Heart left ventricle (tissue), 13 donors: ENCODE results near the gene TCEANC2.

Experiments used
- CTCF ChIP-seq, 12 donors: fragments of 200-600 bp; sonication (generic) in 4 of 12; IDR thresholded peaks; one replicate each; pipeline versions ENCODE4 v1.5.0 to v1.8.0; 2018 to 2022; ENCODE audit warnings: antibody characterized with exemption in 12 of 12, mild to moderate bottlenecking in 5 of 12
- POLR2A ChIP-seq, 2 donors: fragments of 450-650 bp; IDR thresholded peaks; one replicate each; pipeline ENCODE4 v1.6.1; 2017; ENCODE audit warnings: antibody characterized with exemption in 2 of 2, mild to moderate bottlenecking in 2 of 2, moderate library complexity in 2 of 2
- donor health status: ischemic (EF 13 %, LVEDD 7.1; RV severe dilation, severe dysfunction).
- donor health status: DM: no; HTN: yes; CAD: no.
- donor health status: DM: no; HTN: no; CAD: no.
- donor health status: ischemic (EF 25% LVEDD 6.9; RV normal size, moderate dysfunction).
- donor health status: ischemic (EF 25% LVEDD 5.7; RV mildly dilated, moderate dysfunction).
- donor health status: ischemic (EF 35%, LVEDD 5.7; RV mildly dilated, moderate dysfunction).
- donor health status: nonischemic (EF 11% LVEDD 7.7; RV severe dilation, severe dysfunction).
- donor health status: DM: yes; HTN: yes; CAD: no.
- donor health status: PGD.
- donor health status: ischemic (EF 29% LVEDD 5.4; RV normal size, mild dysfunction).
- donor health status: nonischemic (EF 23%, LVEDD 6.1; RV moderate dilation, normal function).

GRCh38 chr1:54096227-54096876 is 42.9 kb downstream of the TCEANC2 start:
- TF ChIP-seq CTCF (IDR thresholded peaks at IDR 0.05) (no peak), POLR2A (IDR thresholded peaks at IDR 0.05) (no peak)
